ENCODE results near the gene AKT1. TPM values are rescaled to one million over a fixed set of nuclear protein-coding genes. Genes with fewer than 3 reads are reported as not detected.

AKT1 gene
- total RNA-seq, 1 donor from 2014 or later = 147 TPM

GRCh38 chr14:104757681-104758392, 37.7 kb downstream of the AKT1 start:
- Mint-ChIP-seq H3K36me3 (ENCODE audit: insufficient read depth) (peaks cover 14% of the 10 kb centered on the region), H3K27ac (no peak overlapping the region), H3K27me3 (no peaks in the 10 kb centered on the region), H3K4me3 (ENCODE audit: low read depth) (no peak overlapping the region), H3K4me1 (ENCODE audit: low read depth) (peaks cover 16% of the 10 kb centered on the region), H3K9me3 (ENCODE audit: low read depth) (peaks cover 4% of the 10 kb centered on the region)
- DNase-seq (ENCODE audit: low spot score, unreplicated experiment) = no peak
- no peak for TF ChIP-seq CTCF (IDR thresholded peaks at IDR 0.05; ENCODE audit: unreplicated experiment)

- Mint-ChIP-seq H3K27me3 (no peaks in the 10 kb centered on the region), H3K4me1 (ENCODE audit: low read depth) (peaks cover 16% of the 10 kb centered on the region), H3K9me3 (ENCODE audit: low read depth) (peaks cover 2% of the 10 kb centered on the region), H3K27ac (no peak overlapping the region), H3K36me3 (ENCODE audit: insufficient read depth) (peaks cover 10% of the 10 kb centered on the region), H3K4me3 (ENCODE audit: low read depth) (no peak overlapping the region)
- no peak for DNase-seq (ENCODE audit: low spot score, unreplicated experiment)
- no peak for TF ChIP-seq CTCF (IDR thresholded peaks at IDR 0.05; ENCODE audit: unreplicated experiment)
These were observed 38.3 kb downstream of the AKT1 start for GRCh38 chr14:104757238-104757585.

GRCh38 chr14:104756477-104757237, 38.9 kb downstream of the AKT1 start:
- no peak overlapping the region for H3K27ac Mint-ChIP-seq
- peaks cover 16% of the 10 kb centered on the region for H3K4me1 Mint-ChIP-seq (ENCODE audit: low read depth)
- DNase-seq (ENCODE audit: low spot score, unreplicated experiment) = no peak
- no peak overlapping the region for H3K4me3 Mint-ChIP-seq (ENCODE audit: low read depth)
- no peaks in the 10 kb centered on the region for H3K27me3 Mint-ChIP-seq
- TF ChIP-seq CTCF (IDR thresholded peaks at IDR 0.05; ENCODE audit: unreplicated experiment) = no peak
- H3K9me3 Mint-ChIP-seq (ENCODE audit: low read depth) = no peaks in the 10 kb centered on the region
- peaks cover 7% of the 10 kb centered on the region for H3K36me3 Mint-ChIP-seq (ENCODE audit: insufficient read depth)

- Mint-ChIP-seq H3K27ac (no peak overlapping the region), H3K36me3 (ENCODE audit: insufficient read depth) (peaks cover 7% of the 10 kb centered on the region), H3K9me3 (ENCODE audit: low read depth) (no peaks in the 10 kb centered on the region), H3K4me3 (ENCODE audit: low read depth) (no peak overlapping the region), H3K4me1 (ENCODE audit: low read depth) (peaks cover 16% of the 10 kb centered on the region), H3K27me3 (no peaks in the 10 kb centered on the region)
- no peak for TF ChIP-seq CTCF (IDR thresholded peaks at IDR 0.05; ENCODE audit: unreplicated experiment)
- DNase-seq (ENCODE audit: low spot score, unreplicated experiment) = no peak
These were observed 39.9 kb downstream of the AKT1 start for GRCh38 chr14:104755621-104756020.

- no peak for TF ChIP-seq CTCF (IDR thresholded peaks at IDR 0.05; ENCODE audit: unreplicated experiment)
- no peaks in the 10 kb centered on the region for H3K27me3 Mint-ChIP-seq
- DNase-seq (ENCODE audit: low spot score, unreplicated experiment) = no peak
- peak overlapping the region; percentile 92 for H3K27ac Mint-ChIP-seq
- H3K4me3 Mint-ChIP-seq (ENCODE audit: low read depth) = peak overlapping the region; percentile 77
- H3K4me1 Mint-ChIP-seq (ENCODE audit: low read depth) = peaks cover 16% of the 10 kb centered on the region
- no peaks in the 10 kb centered on the region for H3K9me3 Mint-ChIP-seq (ENCODE audit: low read depth)
- H3K36me3 Mint-ChIP-seq (ENCODE audit: insufficient read depth) = peaks cover 6% of the 10 kb centered on the region
These were observed 41.2 kb downstream of the AKT1 start for GRCh38 chr14:104754213-104754851.
